Panc1 (cell line): ENCODE results near the gene FARP1. TPM values are rescaled to one million over a fixed set of nuclear protein-coding genes. Genes with fewer than 3 reads are reported as not detected.

Source experiments
- ATAC-seq: fragments of 200-7000 bp; cut with Tn5 transposase; 2 replicates; pipeline ENCODE4 v1.9.1; 2020; ENCODE audit warnings: mild to moderate bottlenecking, moderate library complexity
- BruUV-seq: library from RNA; stranded (reverse); fragments of 400-500 nt; replicated peaks from 2 replicates; lab custom pipeline; 2021; lab: Mats Ljungman, UMichigan
- CTCF ChIA-PET: fragments of 300-600 bp; sonication (Branson Sonifier 250); formaldehyde crosslinking; loops from one replicate; lab custom pipeline; 2022; ENCODE audit warnings: antibody characterized with exemption; lab: Charles Lee
- POLR2A ChIA-PET: fragments of 300-600 bp; sonication (Branson Sonifier 250); formaldehyde crosslinking; loops from one replicate; lab custom pipeline; 2022; ENCODE audit warnings: antibody characterized with exemption; lab: Charles Lee
- DNase-seq: peaks from one replicate; pipeline ENCODE4 v3.0.0-alpha.2; 2010; ENCODE audit warnings: low read depth, low spot score
- H3K27ac ChIP-seq: 2 replicates; pipeline ENCODE4 v1.5.1; 2011; ENCODE audit warnings: mild to moderate bottlenecking, low read length, inconsistent platforms
- H3K27me3 ChIP-seq: fragments of 200-500 bp; sonication (Bioruptor generic); 2 replicates; pipeline ENCODE4 v1.6.0; 2014; ENCODE audit warnings: low read length, inconsistent platforms; ENCODE audit not compliant: control insufficient read depth, insufficient read depth
- H3K36me3 ChIP-seq: fragments of 200-500 bp; sonication (Bioruptor generic); 2 replicates; pipeline ENCODE4 v1.5.1; 2014; ENCODE audit warnings: inconsistent platforms, mild to moderate bottlenecking, low read length, moderate library complexity; ENCODE audit not compliant: control insufficient read depth, insufficient read depth
- H3K4me1 ChIP-seq: 2 replicates; pipeline ENCODE4 v1.5.1; 2011; ENCODE audit warnings: inconsistent platforms, mild to moderate bottlenecking, low read length, moderate library complexity; ENCODE audit not compliant: control insufficient read depth, insufficient read depth
- H3K4me3 ChIP-seq, 2 experiments: 2 replicates each; pipeline ENCODE4 v1.5.1; 2011 to 2012; ENCODE audit warnings: low read depth in 2 of 2, low read length in 2 of 2, mild to moderate bottlenecking in 2 of 2, inconsistent platforms in 1 of 2, moderate library complexity in 1 of 2
- H3K9me3 ChIP-seq: fragments of 200-500 bp; sonication (Bioruptor generic); 2 replicates; pipeline ENCODE4 v1.5.1; 2014; ENCODE audit warnings: low read depth, mild to moderate bottlenecking, inconsistent platforms, low read length, moderate library complexity; ENCODE audit not compliant: control insufficient read depth, insufficient read depth
- CTCF ChIP-seq: fragments of 450-650 bp; IDR thresholded peaks from 2 replicates; pipeline ENCODE4 v1.5.1; 2017; ENCODE audit warnings: mild to moderate bottlenecking
- POLR2AphosphoS5 ChIP-seq: IDR thresholded peaks from 2 replicates; pipeline ENCODE4 v1.6.1; 2012; ENCODE audit warnings: mild to moderate bottlenecking, low read depth, low read length, moderate library complexity
- REST ChIP-seq, 2 experiments: IDR thresholded peaks; 2 replicates each; pipeline ENCODE4 v1.6.1; 2011 to 2012; ENCODE audit warnings: low read depth in 2 of 2, control low read depth in 1 of 2, low read length in 1 of 2, mild to moderate bottlenecking in 1 of 2, moderate library complexity in 1 of 2; ENCODE audit not compliant: insufficient read depth in 1 of 2
- SIN3A ChIP-seq: IDR thresholded peaks from 2 replicates; pipeline ENCODE4 v1.6.1; 2012; ENCODE audit warnings: low read depth, mild to moderate bottlenecking, low read length, moderate library complexity, borderline replicate concordance; ENCODE audit not compliant: insufficient read depth
- TCF7L2 ChIP-seq: IDR thresholded peaks from 2 replicates; pipeline ENCODE4 v1.6.1; 2011; ENCODE audit warnings: mild to moderate bottlenecking, low read depth, low read length, inconsistent platforms
- in situ Hi-C: cut with HindIII; loops from 2 replicates; pipeline ENCODE4 v1.10.0; 2016; ENCODE audit warnings: low sequenced_read_pairs, low pct_unique_long_range_greater_than_20kb
- intact Hi-C: fragments of 100-400 bp; cut with micrococcal nuclease; formaldehyde crosslinking; loops from one replicate; pipeline ENCODE4 v1.10.0; 2022; ENCODE audit not compliant: unreplicated experiment
- total RNA-seq: library from RNA; stranded (reverse); gene quantifications from one replicate; pipeline ENCODE4 v1.2.1, GENCODE V29; 2021; ENCODE audit not compliant: unreplicated experiment

Gene FARP1
- total RNA-seq, 1 experiment from 2014 or later = 61.9 TPM

- Histone ChIP-seq H3K27me3 (no peaks in the 10 kb centered on the region), H3K4me1 (no peaks in the 10 kb centered on the region), H3K36me3 (no peaks in the 10 kb centered on the region), H3K4me3 (no peak overlapping the region), H3K9me3 (no peaks in the 10 kb centered on the region), H3K27ac (no peak overlapping the region)
- TF ChIP-seq CTCF (no peak), TCF7L2 (no peak), SIN3A (no peak), POLR2AphosphoS5 (no peak), REST (IDR thresholded peaks at IDR 0.05; ENCODE audit: insufficient read depth in 1 of 2, low read depth in 2 of 2, low read length in 1 of 2) (no peak)
- ATAC-seq = no peak
- in situ Hi-C loops (no loop called here), intact Hi-C loops (no loop called here)
- POLR2A ChIA-PET = no interaction called here
- CTCF ChIA-PET = no interaction called here
- DNase-seq = no peak
- no TSS peak for BruUV-seq
Measured at GRCh38 chr13:98325724-98326123, 182.8 kb downstream of the FARP1 start.

GRCh38 chr13:98326291-98326690 lies 183.4 kb downstream of the FARP1 start:
- Histone ChIP-seq H3K9me3 (no peaks in the 10 kb centered on the region), H3K36me3 (no peaks in the 10 kb centered on the region), H3K4me1 (no peaks in the 10 kb centered on the region), H3K4me3 (no peak overlapping the region), H3K27me3 (no peaks in the 10 kb centered on the region), H3K27ac (no peak overlapping the region)
- ChIA-PET POLR2A (no interaction called here), CTCF (no interaction called here)
- ATAC-seq = no peak
- intact Hi-C loops (no loop called here), in situ Hi-C loops (no loop called here)
- no peak for DNase-seq
- no peak for TF ChIP-seq SIN3A
- no peak for TF ChIP-seq POLR2AphosphoS5
- no peak for TF ChIP-seq CTCF
- no peak for TF ChIP-seq REST (IDR thresholded peaks at IDR 0.05; ENCODE audit: insufficient read depth in 1 of 2, low read depth in 2 of 2, low read length in 1 of 2)
- no peak for TF ChIP-seq TCF7L2
- BruUV-seq = no TSS peak
